HCT116 (cell line): Measurements from ENCODE around the gene NBAS. TPM values are rescaled to one million over a fixed set of nuclear protein-coding genes. Genes with fewer than 3 reads are reported as not detected.

Experiments
- ATAC-seq: fragments of 200-7000 bp; cut with Tn5 transposase; 2 replicates; pipeline ENCODE4 v1.9.1; 2020; ENCODE audit warnings: mild to moderate bottlenecking, moderate library complexity
- BruUV-seq: library from RNA; stranded (reverse); fragments of 400-500 nt; replicated peaks from 2 replicates; lab custom pipeline; 2021; lab: Mats Ljungman, UMichigan
- CTCF ChIA-PET: fragments of 300-600 bp; sonication (Branson Sonifier 250); formaldehyde crosslinking; loops from one replicate; lab custom pipeline; 2021; ENCODE audit warnings: antibody characterized with exemption; lab: Charles Lee
- POLR2A ChIA-PET: fragments of 300-600, 350-600 bp; sonication (Branson Sonifier 250); formaldehyde crosslinking; loops from one replicate; lab custom pipeline; 2021; ENCODE audit warnings: antibody characterized with exemption; lab: Charles Lee
- RAD21 ChIA-PET, 2 experiments: fragments of 300-600 bp; sonication (Branson Sonifier 250); formaldehyde crosslinking; loops; one replicate each; lab custom pipeline; 2023; ENCODE audit warnings: low total read pairs in 2 of 2; ENCODE audit not compliant: uncharacterized antibody in 2 of 2, unreplicated experiment in 2 of 2, low non-redundant PET in 1 of 2; lab: Charles Lee
- DNase-seq: peaks from one replicate; pipeline ENCODE4 v3.0.0-alpha.2; 2010; ENCODE audit warnings: low read depth, low spot score
- H2AFZ ChIP-seq: fragments of 200-600 bp; shearing (Covaris generic), sonication (generic); 2 replicates; pipeline ENCODE4 v1.6.1; 2017; ENCODE audit warnings: low read depth, mixed run types, mixed read lengths, antibody characterized with exemption, low read length; ENCODE audit not compliant: poor library complexity, severe bottlenecking
- H3K27ac ChIP-seq: 2 replicates; pipeline ENCODE4 v1.5.1; 2012; ENCODE audit warnings: low read depth, low read length
- H3K27me3 ChIP-seq: fragments of 200-600 bp; sonication (generic); 2 replicates; pipeline ENCODE4 v1.6.1; 2016; ENCODE audit warnings: mixed run types, low read length, mixed read lengths; ENCODE audit not compliant: insufficient read depth
- H3K36me3 ChIP-seq, 2 experiments: fragments of 200-500 bp in 1 of 2; fragments of 200-600 bp in 1 of 2; sonication (Bioruptor generic) in 1 of 2; sonication (generic) in 1 of 2; 2 replicates each; pipeline versions ENCODE4 v1.5.1 to v1.6.1; 2014 to 2016; ENCODE audit warnings: low read length in 2 of 2, inconsistent platforms in 1 of 2, mixed read lengths in 1 of 2, mixed run types in 1 of 2; ENCODE audit not compliant: insufficient read depth in 2 of 2, control insufficient read depth in 1 of 2
- H3K4me1 ChIP-seq, 2 experiments: fragments of 200-600 bp in 1 of 2; sonication (generic) in 1 of 2; 2 replicates each; pipeline versions ENCODE4 v1.5.1 to v1.6.1; 2012 to 2017; ENCODE audit warnings: low read length in 2 of 2, inconsistent platforms in 1 of 2, mild to moderate bottlenecking in 1 of 2, mixed read lengths in 1 of 2, mixed run types in 1 of 2, moderate library complexity in 1 of 2; ENCODE audit not compliant: insufficient read depth in 2 of 2, control insufficient read depth in 1 of 2
- H3K4me2 ChIP-seq: fragments of 200-600 bp; sonication (generic); 2 replicates; pipeline ENCODE4 v1.6.1; 2017; ENCODE audit warnings: mixed run types, low read length, mixed read lengths
- H3K4me3 ChIP-seq, 2 experiments: fragments of 200-600 bp in 1 of 2; sonication (generic) in 1 of 2; replicated peaks in 1 of 2; 2 replicates each; pipeline ENCODE4 v1.5.1; 2011 to 2016; ENCODE audit warnings: low read length in 2 of 2, control low read depth in 1 of 2, low read depth in 1 of 2, mild to moderate bottlenecking in 1 of 2, mixed read lengths in 1 of 2, mixed run types in 1 of 2
- H3K79me2 ChIP-seq: fragments of 200-600 bp; sonication (generic); 2 replicates; pipeline ENCODE4 v1.6.1; 2017; ENCODE audit warnings: mild to moderate bottlenecking, mixed run types, low read length, moderate library complexity, mixed read lengths; ENCODE audit not compliant: insufficient read depth
- H3K9ac ChIP-seq: fragments of 200-600 bp; sonication (generic); 2 replicates; pipeline ENCODE4 v1.6.1; 2016; ENCODE audit warnings: low read length, mixed read lengths
- H3K9me2 ChIP-seq: fragments of 200-600 bp; sonication (generic), shearing (Covaris generic); 2 replicates; pipeline ENCODE4 v1.6.1; 2017; ENCODE audit warnings: mixed run types, mild to moderate bottlenecking, moderate library complexity; ENCODE audit not compliant: insufficient read depth
- H3K9me3 ChIP-seq, 2 experiments: fragments of 200-500 bp in 1 of 2; fragments of 200-600 bp in 1 of 2; sonication (Bioruptor generic) in 1 of 2; sonication (generic) in 1 of 2; 2 replicates each; pipeline ENCODE4 v1.6.1; 2014 to 2017; ENCODE audit warnings: low read length in 2 of 2, mixed read lengths in 2 of 2, inconsistent platforms in 1 of 2, low read depth in 1 of 2, mild to moderate bottlenecking in 1 of 2, mixed run types in 1 of 2, moderate library complexity in 1 of 2; ENCODE audit not compliant: control insufficient read depth in 1 of 2, insufficient read depth in 1 of 2
- H4K20me1 ChIP-seq: fragments of 200-600 bp; sonication (generic), shearing (Covaris generic); 2 replicates; pipeline ENCODE4 v1.6.1; 2017; ENCODE audit warnings: mixed run types, mild to moderate bottlenecking, moderate library complexity; ENCODE audit not compliant: insufficient read depth
- CBX3 ChIP-seq: IDR thresholded peaks from 2 replicates; pipeline ENCODE4 v1.6.1; 2012; ENCODE audit warnings: low read depth
- CEBPB ChIP-seq: IDR thresholded peaks from 2 replicates; pipeline ENCODE4 v1.6.1; 2012; ENCODE audit warnings: low read depth
- CTCF ChIP-seq, 3 experiments: fragments of 200-600 bp in 1 of 3; sonication (generic) in 1 of 3; IDR thresholded peaks in 2 of 3; conservative IDR thresholded peaks in 1 of 3; 2 replicates each; pipeline ENCODE4 v1.5.1; 2012 to 2017; ENCODE audit warnings: low read depth in 2 of 3, low read length in 2 of 3, antibody characterized with exemption in 1 of 3, borderline replicate concordance in 1 of 3, control low read depth in 1 of 3, mild to moderate bottlenecking in 1 of 3, mixed read lengths in 1 of 3, mixed run types in 1 of 3, moderate library complexity in 1 of 3; ENCODE audit not compliant: insufficient read depth in 1 of 3
- ELF1 ChIP-seq: IDR thresholded peaks from 2 replicates; pipeline ENCODE4 v1.6.1; 2012; ENCODE audit warnings: low read depth, borderline replicate concordance
- FOSL1 ChIP-seq: IDR thresholded peaks from 2 replicates; pipeline ENCODE4 v1.6.1; 2012; ENCODE audit warnings: low read depth
- MAX ChIP-seq: IDR thresholded peaks from 2 replicates; pipeline ENCODE4 v1.6.1; 2012
- POLR2A ChIP-seq: IDR thresholded peaks from 2 replicates; pipeline ENCODE4 v1.7.0; 2011; ENCODE audit warnings: borderline replicate concordance; ENCODE audit not compliant: insufficient read depth, insufficient read length; ENCODE audit errors: extremely low read depth
- POLR2AphosphoS5 ChIP-seq: IDR thresholded peaks from 2 replicates; pipeline ENCODE4 v1.6.1; 2011; ENCODE audit warnings: mild to moderate bottlenecking, low read depth, low read length, moderate library complexity
- SRF ChIP-seq: IDR thresholded peaks from 2 replicates; pipeline ENCODE4 v1.6.1; 2012; ENCODE audit warnings: low read depth
- TCF7L2 ChIP-seq: IDR thresholded peaks from 2 replicates; pipeline ENCODE4 v1.7.0; 2011; ENCODE audit warnings: borderline replicate concordance, inconsistent platforms; ENCODE audit not compliant: insufficient read depth, insufficient read length; ENCODE audit errors: extremely low read depth
- ZFX ChIP-seq: fragments of 450-650 bp; IDR thresholded peaks from 2 replicates; pipeline ENCODE4 v1.6.1; 2017
- intact Hi-C: fragments of 100-400 bp; cut with micrococcal nuclease; formaldehyde crosslinking; loops from 2 replicates; pipeline ENCODE4 v1.10.0; 2022
- total RNA-seq: library from RNA; stranded (reverse); gene quantifications from one replicate; pipeline ENCODE4 v1.2.1, GENCODE V29; 2021; ENCODE audit not compliant: unreplicated experiment
- TF ChIP-seq, protein P1 (sequence below): IDR thresholded peaks from 2 replicates; pipeline ENCODE4 v1.6.1; 2011; ENCODE audit warnings: mild to moderate bottlenecking, low read length, moderate library complexity; ENCODE audit not compliant: insufficient replicate concordance; ENCODE audit errors: extremely low read depth

Gene NBAS
- total RNA-seq, 1 experiment from 2014 or later, result 32.8 TPM

DNA sequence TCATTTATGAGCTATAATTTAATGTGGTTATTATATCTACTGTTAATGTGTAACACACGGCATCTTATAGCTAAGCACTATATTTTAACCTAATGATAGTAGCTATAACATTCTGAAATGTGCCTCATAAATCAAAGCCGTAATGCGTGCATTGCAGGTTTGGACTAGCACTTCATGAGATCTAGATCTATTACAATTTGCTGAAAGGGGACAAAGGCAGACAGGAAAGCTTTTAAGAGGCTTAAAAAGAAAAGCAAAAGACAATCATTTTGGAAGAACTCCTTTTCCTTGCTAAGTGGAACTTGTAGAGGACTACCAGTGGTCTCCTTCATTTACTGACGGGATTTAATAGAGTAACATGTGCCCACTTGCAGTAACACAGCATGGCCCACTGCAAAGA is 213.1 kb downstream of the NBAS start:
- Histone ChIP-seq H3K4me3 (no peak overlapping the region), H3K27me3 (no peaks in the 10 kb centered on the region), H3K4me1 (no peaks in the 10 kb centered on the region), H3K36me3 (no peaks in the 10 kb centered on the region), H3K79me2 (no peaks in the 10 kb centered on the region), H4K20me1 (no peaks in the 10 kb centered on the region), H2AFZ (no peak overlapping the region), H3K9me2 (no peaks in the 10 kb centered on the region; the same call in 1 of the 2 replicates), H3K4me2 (no peak overlapping the region), H3K9ac (no peak overlapping the region), H3K27ac (no peak overlapping the region), H3K9me3 (no peaks in the 10 kb centered on the region)
- ChIA-PET RAD21 (no interaction called here), CTCF (no interaction called here), POLR2A (no interaction called here)
- no peak for ATAC-seq
- intact Hi-C loops, result no loop called here
- BruUV-seq, result no TSS peak
- TF ChIP-seq FOSL1 (no peak), TCF7L2 (no peak)
- TF ChIP-seq, protein P1, sequence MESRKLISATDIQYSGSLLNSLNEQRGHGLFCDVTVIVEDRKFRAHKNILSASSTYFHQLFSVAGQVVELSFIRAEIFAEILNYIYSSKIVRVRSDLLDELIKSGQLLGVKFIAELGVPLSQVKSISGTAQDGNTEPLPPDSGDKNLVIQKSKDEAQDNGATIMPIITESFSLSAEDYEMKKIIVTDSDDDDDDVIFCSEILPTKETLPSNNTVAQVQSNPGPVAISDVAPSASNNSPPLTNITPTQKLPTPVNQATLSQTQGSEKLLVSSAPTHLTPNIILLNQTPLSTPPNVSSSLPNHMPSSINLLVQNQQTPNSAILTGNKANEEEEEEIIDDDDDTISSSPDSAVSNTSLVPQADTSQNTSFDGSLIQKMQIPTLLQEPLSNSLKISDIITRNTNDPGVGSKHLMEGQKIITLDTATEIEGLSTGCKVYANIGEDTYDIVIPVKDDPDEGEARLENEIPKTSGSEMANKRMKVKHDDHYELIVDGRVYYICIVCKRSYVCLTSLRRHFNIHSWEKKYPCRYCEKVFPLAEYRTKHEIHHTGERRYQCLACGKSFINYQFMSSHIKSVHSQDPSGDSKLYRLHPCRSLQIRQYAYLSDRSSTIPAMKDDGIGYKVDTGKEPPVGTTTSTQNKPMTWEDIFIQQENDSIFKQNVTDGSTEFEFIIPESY, result no peak
- no peak for DNase-seq

GRCh38 chr2:15346624-15347023 is 214.5 kb downstream of the NBAS start:
- POLR2A ChIA-PET, result no interaction called here
- no TSS peak for BruUV-seq
- no peak for ATAC-seq

More at GRCh38 chr2:15346624-15347023, 214.5 kb downstream of the NBAS start:
- no peak overlapping the region for H3K27ac ChIP-seq
- no peak overlapping the region for H2AFZ ChIP-seq
- no peak overlapping the region for H3K4me2 ChIP-seq
- H3K9ac ChIP-seq, result no peak overlapping the region
- no peaks in the 10 kb centered on the region for H3K27me3 ChIP-seq
- no peaks in the 10 kb centered on the region for H3K36me3 ChIP-seq
- ChIA-PET RAD21 (no interaction called here), CTCF (no interaction called here)
- DNase-seq, result no peak
- H3K4me3 ChIP-seq, result no peak overlapping the region
- no peaks in the 10 kb centered on the region for H3K9me3 ChIP-seq
- H3K4me1 ChIP-seq, result no peaks in the 10 kb centered on the region
- no peaks in the 10 kb centered on the region for H4K20me1 ChIP-seq
- intact Hi-C loops, result no loop called here
- H3K9me2 ChIP-seq, result no peaks in the 10 kb centered on the region; the same call in 1 of the 2 replicates
- H3K79me2 ChIP-seq, result no peaks in the 10 kb centered on the region
- TF ChIP-seq MAX (no peak), CEBPB (no peak), ELF1 (no peak), POLR2A (no peak), ZFX (no peak), CBX3 (no peak), SRF (no peak), CTCF (IDR thresholded peaks at IDR 0.05 in 2 of 3, conservative IDR thresholded peaks at IDR 0.05 in 1 of 3; ENCODE audit: borderline replicate concordance in 1 of 3, insufficient read depth in 1 of 3, low read depth in 2 of 3, low read length in 2 of 3) (no peak), POLR2AphosphoS5 (no peak)
